HG03520 (cell line): ENCODE data around the gene DRC1.

Experiments used
- ATAC-seq: cut with Tn5 transposase; IDR thresholded peaks from one replicate; pipeline ENCODE4 v1.9.1; 2021; ENCODE audit warnings: mild to moderate bottlenecking, moderate library complexity; ENCODE audit not compliant: unreplicated experiment

Gene DRC1

DNA sequence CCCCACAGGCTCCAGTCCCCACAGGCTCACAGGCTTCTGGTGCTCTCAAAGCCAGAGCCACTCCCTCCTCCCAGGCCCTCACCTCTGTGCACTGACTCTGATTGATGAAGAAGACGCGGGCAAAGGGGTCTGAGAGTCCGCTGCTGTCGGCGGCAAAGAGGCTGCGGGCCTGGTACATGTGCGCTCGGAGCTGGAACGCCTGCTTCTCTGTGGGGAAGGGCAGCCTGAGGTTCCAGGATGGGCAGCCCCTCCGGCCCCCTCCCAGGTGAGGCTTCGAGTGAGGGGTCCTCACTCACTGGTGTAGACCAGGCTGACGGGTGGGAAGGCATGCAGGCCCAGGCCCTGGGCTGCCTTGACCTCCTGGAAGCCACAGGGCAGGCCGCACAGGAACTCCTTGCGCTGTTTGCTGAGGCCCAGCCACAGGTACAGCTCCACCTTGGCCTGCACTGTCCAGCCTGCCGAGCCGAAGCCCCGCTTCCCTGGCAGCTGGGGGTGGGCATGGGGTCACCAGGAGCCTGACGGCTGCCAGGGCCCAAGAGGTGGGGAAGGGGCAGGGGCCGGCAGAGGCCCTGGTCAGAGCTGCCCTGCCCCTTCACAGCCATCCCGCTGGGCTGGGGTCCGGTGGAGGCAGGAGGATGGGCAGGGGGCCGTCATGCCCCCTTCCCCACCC, 74.2 kb downstream of the DRC1 start:
- ATAC-seq: no peak

- ATAC-seq: no peak
Measured at GRCh38 chr2:26477126-26477910, 75.6 kb downstream of the DRC1 start.

DNA sequence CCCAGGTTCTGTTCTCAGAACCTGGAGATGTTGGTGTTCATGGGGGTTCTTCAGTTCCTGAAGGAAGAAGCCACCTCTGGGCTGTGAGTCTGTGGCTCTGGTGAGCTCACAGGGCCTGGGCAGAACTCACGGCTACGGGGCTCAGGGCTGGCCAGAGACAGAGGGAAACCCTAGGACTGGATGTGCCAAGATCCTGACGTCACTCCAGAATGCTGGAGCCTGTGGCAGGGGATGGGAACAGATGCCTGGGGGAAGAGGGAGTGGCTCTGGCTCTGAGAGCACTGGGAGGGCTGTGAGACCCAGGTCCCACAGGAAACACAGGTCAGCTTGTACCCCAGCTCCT, 76.2 kb downstream of the DRC1 start, which contains the start of gene OTOF:
TSS of gene OTOF (minus strand) at position 214 of the 343 bp plus-strand sequence.
- ATAC-seq: no peak

GRCh38 chr2:26478366-26478765, 76.6 kb downstream of the DRC1 start:
- ATAC-seq: no peak

DNA sequence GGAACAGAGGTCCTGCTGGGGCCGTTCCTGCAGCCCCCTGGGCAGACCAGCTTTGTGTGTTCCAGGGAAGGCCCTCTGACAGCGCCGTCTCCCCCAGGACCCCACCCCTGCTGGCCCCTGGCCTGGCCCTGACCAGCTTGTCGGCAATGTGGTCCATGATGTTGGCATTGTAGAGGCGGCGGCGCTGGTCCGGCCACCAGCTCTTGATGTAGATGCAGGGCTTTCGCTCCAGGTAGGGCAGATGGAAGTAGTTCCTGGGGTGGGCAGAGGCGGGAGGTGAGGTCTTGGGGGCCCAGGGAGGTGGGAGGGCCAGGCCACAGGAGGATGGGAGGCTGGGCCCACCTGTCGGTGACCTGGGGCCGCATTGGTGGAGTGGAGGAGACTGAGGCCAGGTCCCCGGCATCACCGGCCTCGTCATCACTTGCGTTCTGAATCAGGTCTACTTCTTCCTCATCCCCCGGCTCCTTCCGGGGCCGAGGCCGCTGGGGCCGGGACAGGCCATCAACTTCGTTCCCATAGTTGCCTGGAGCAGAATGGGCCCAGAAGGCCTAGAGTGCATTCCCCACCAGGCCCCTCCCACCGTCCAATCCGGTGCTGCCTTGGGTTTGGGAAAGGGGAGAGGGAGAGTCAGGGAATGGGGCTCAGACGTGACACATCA, 77.5 kb downstream of the DRC1 start:
- ATAC-seq: no peak

GRCh38 chr2:26479789-26480565, 78.3 kb downstream of the DRC1 start:
- ATAC-seq: no peak

- ATAC-seq: no peak
Measured at GRCh38 chr2:26480566-26481423, 79.1 kb downstream of the DRC1 start.

GRCh38 chr2:26481706-26482105, 80.0 kb downstream of the DRC1 start:
- ATAC-seq: no peak

DNA sequence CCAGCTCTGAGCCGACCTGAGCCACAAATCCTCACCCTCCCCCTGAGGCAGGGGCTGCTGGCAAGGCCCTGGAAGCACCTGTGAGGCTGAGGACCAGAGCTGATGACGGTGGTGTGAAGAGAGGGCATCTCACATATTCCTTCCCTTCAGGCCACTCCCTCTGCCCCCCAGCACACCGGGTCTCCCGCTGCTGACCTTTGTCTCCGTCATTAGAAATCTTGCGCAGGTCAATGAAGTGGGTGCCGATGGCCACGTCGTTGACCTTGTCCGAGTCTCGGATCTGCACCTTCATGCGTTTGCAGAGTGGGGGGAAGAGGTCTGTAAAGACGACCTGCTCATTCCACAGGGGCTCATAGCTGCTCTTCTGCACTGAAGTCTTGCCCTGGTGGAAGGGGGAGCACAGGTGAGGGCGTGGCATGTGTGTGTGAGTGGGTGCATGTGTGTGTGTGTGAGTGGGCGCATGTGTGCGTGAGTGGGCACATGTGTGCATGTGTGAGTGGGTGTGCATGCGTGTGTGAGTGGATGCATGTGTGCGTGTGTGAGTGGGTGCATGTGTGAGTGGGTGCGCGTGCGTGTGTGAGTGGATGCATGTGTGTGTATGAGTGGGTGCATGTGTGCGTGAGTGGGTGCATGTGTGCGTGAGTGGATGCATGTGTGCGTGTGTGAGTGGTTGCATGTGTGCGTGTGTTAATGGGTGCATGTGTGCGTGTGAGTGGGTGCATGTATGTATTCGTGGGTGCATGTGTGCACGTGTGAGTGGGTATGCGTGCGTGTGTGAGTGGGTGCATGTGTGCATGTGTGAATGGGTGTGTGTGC, 80.7 kb downstream of the DRC1 start:
- no peak for ATAC-seq

DNA sequence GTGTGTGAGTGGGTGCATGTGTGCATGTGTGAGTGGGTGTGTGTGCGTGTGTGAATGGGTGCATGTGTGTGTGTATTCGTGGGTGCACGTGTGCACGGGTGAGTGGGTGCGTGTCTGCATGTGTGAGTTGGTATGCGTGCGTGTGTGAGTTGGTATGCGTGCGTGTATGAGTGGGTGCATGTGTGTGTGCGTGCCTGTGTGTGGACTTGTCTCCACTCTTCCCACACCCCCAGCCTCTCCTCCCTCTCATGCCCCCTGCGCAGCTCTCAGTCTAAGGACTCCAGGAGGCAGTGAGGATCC, 81.3 kb downstream of the DRC1 start:
- ATAC-seq: no peak

- no peak for ATAC-seq
Measured at GRCh38 chr2:26483516-26483915, 81.8 kb downstream of the DRC1 start.

DNA sequence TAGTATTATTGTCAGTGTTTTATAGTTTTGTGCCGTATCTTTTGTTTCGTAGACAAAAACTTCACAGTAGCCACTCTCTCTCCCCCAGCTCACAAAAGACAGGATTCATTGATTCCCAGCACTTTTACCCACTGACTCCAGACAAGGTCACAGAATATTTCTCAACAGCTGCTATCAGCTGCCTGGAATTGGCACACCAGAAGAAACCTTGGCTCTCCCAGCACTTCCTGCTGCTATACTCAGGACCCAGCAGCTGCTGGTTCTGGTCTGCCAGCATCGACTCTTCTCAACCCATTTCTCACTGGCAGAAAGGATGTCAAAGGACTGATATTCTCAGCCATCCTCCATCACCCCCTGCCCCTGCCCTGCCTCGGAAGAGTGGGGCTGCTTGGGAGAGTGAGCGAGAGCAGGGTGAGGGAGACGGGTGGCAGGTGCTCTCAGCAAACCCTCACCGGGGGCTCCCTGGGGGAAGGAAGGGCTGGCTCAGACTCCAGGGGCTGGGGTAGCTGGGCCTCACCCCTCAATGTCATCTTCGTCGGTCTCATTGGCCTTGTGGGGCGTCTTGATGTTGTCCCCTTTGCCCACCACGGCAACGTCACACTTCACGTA, 82.3 kb downstream of the DRC1 start:
- ATAC-seq: no peak

- ATAC-seq: no peak
Measured at GRCh38 chr2:26484579-26484978, 82.9 kb downstream of the DRC1 start.

DNA sequence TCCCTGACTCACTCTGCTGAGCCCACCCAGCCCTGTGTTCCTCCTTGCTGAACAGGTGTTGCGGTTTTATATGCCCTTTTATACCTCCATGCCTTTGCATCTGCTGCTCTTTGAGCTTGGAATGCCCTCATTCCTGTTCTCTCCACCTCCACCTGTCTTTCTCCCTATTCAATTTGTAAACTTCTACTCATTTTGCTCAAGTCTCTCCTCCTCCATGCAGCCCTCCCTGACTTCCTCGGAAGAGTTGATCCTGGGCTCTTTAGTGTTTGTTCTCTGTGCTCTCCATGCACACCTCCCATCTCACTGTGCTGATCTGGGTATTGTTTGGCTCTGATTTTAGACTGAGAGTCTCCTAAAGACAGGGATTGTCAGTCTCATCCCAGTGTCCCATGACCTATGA, 83.4 kb downstream of the DRC1 start:
- ATAC-seq: no peak

GRCh38 chr2:26485725-26486418, 84.2 kb downstream of the DRC1 start:
- no peak for ATAC-seq

DNA sequence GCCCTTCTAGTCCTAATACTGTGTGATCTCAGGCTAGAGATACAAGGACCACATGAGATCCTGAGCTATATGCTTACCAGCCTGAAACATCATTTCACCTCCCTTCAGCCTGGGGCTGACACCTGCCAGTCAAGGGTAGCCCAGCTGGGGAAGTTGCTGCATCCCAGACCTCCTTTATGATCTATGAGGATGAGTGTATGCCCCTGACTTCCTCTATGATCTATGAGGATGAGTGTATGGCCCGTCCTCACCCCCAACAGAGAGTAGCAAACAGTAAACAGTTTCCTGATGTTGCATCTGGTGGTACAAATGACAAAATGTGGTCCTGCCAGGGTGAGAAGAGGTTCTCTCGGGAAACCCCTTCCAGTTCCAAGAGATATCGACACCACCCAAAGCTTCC, 85.1 kb downstream of the DRC1 start:
- ATAC-seq: no peak

- ATAC-seq: no peak
Measured at GRCh38 chr2:26487192-26487591, 85.5 kb downstream of the DRC1 start.

DNA sequence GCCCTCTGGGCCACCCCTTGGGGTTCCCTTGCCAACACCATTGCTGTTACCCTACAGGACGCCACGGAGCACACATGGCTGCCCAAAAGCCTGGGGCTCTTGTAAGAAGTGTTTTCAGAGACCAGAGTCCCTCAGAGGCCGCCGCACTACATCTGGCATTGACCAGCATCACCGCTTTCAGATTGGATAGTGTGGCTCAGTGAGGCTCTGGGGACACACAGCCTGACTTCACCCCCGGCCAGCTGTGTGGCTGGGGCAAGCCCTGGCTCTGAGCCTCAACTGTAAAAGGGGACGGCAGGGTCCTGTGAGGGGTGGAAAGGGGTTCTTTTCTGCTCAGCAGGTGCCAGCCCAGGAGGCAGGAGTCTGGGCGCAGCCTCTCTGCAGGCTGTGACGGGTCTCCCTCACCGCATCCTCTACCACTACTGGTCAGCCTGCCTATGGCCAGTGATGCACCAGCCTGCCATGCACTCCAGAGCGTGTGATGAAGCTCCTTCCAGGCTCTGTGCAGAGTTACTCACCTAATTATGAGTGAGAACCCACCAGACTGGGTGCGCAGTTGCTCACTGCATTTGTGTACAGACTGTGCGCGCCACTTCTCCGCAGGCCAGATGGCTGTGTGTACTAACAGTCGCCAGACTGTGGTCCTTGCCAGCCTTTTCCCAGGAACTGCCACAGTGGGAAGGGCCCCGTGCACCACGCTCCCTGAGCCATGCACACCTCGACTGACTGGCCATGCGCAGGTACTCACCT, 86.9 kb downstream of the DRC1 start:
- ATAC-seq: no peak
